Stimulated activated CD8-positive, alpha-beta memory T cell treated with anti-CD3 and anti-CD28 coated beads, Interleukin-7, amount 100 ng/mL, for 1 hour (primary cell): ENCODE data around the gene ABHD5.

ENCODE experiments used
- DNase-seq, 2 donors: peaks; one replicate each; pipeline ENCODE4 v3.0.0-alpha.2; 2020; ENCODE audit warnings: low read depth in 2 of 2

ABHD5 gene

GRCh38 chr3:43755516-43756200 is 64.9 kb downstream of the ABHD5 start:
- no peak for DNase-seq

GRCh38 chr3:43757666-43758321 is 67.1 kb downstream of the ABHD5 start:
- DNase-seq = no peak

- no peak for DNase-seq
Measured at GRCh38 chr3:43758592-43759225, 68.0 kb downstream of the ABHD5 start.

- DNase-seq = no peak
Measured at GRCh38 chr3:43759297-43759782, 68.6 kb downstream of the ABHD5 start.

GRCh38 chr3:43759938-43760337 is 69.2 kb downstream of the ABHD5 start:
- no peak for DNase-seq

GRCh38 chr3:43760938-43761337 is 70.2 kb downstream of the ABHD5 start:
- no peak for DNase-seq

GRCh38 chr3:43762451-43762850 is 71.7 kb downstream of the ABHD5 start:
- no peak for DNase-seq

- DNase-seq = no peak
Measured at GRCh38 chr3:43764056-43764455, 73.3 kb downstream of the ABHD5 start.

- no peak for DNase-seq
Measured at GRCh38 chr3:43764471-43764870, 73.7 kb downstream of the ABHD5 start.

GRCh38 chr3:43765521-43765971 is 74.8 kb downstream of the ABHD5 start:
- DNase-seq = no peak

- no peak for DNase-seq
Measured at GRCh38 chr3:43766672-43767465, 76.1 kb downstream of the ABHD5 start.

- no peak for DNase-seq
Measured at GRCh38 chr3:43768381-43768973, 77.7 kb downstream of the ABHD5 start.

GRCh38 chr3:43769097-43769884 is 78.6 kb downstream of the ABHD5 start:
- DNase-seq = peak; percentile 37 to 53

- DNase-seq = no peak
Measured at GRCh38 chr3:43769885-43770425, 79.2 kb downstream of the ABHD5 start.

- no peak for DNase-seq
Measured at GRCh38 chr3:43770426-43771103, 79.8 kb downstream of the ABHD5 start.

- no peak for DNase-seq
Measured at GRCh38 chr3:43771610-43772009, 80.9 kb downstream of the ABHD5 start.

- DNase-seq = no peak
Measured at GRCh38 chr3:43773273-43774094, 82.7 kb downstream of the ABHD5 start.

GRCh38 chr3:43774799-43775198 is 84.1 kb downstream of the ABHD5 start:
- no peak for DNase-seq

GRCh38 chr3:43776101-43776500 is 85.4 kb downstream of the ABHD5 start:
- no peak for DNase-seq
